ENCODE measurements around the gene CPED1. TPM values are rescaled to one million over a fixed set of nuclear protein-coding genes. Genes with fewer than 3 reads are reported as not detected.

Gene CPED1
- polyA plus RNA-seq, 1 donor from 2014 or later, result not detected

- H2AFZ ChIP-seq (ENCODE audit: low read depth, low read length), result no peak overlapping the region
Measured at GRCh38 chr7:121048195-121048594, 59.7 kb downstream of the CPED1 start.

GRCh38 chr7:121049028-121049791 is 60.7 kb downstream of the CPED1 start:
- Histone ChIP-seq H3F3A (ENCODE audit: insufficient read depth, low read length, poor library complexity, severe bottlenecking) (no peaks in the 10 kb centered on the region), H3K79me2 (replicated peaks; ENCODE audit: insufficient read depth, low read length) (no peaks in the 10 kb centered on the region), H3K27ac (ENCODE audit: low read length) (no peak overlapping the region), H2AFZ (ENCODE audit: low read depth, low read length) (no peak overlapping the region), H3K9me3 (ENCODE audit: low read length) (no peaks in the 10 kb centered on the region), H3K4me2 (ENCODE audit: low read length) (no peak overlapping the region), H3K27me3 (ENCODE audit: insufficient read depth, low read depth, low read length) (no peaks in the 10 kb centered on the region), H3K9ac (ENCODE audit: low read length) (no peak overlapping the region), H3K9me2 (ENCODE audit: insufficient read depth, low read length) (no peaks in the 10 kb centered on the region), H4K20me1 (ENCODE audit: insufficient read depth) (no peaks in the 10 kb centered on the region), H3K36me3 (ENCODE audit: insufficient read depth, low read length) (no peaks in the 10 kb centered on the region), H3K4me3 (ENCODE audit: low read length) (no peak overlapping the region)
- TF ChIP-seq CTCF (IDR thresholded peaks at IDR 0.05; ENCODE audit: poor library complexity, severe bottlenecking), result no peak
- TF ChIP-seq RAD21 (conservative IDR thresholded peaks at IDR 0.05), result no peak
- no peak for TF ChIP-seq EZH2 (IDR thresholded peaks at IDR 0.05; ENCODE audit: borderline replicate concordance, insufficient read depth, low read length, poor library complexity, severe bottlenecking)
- no peak for TF ChIP-seq SMC3 (conservative IDR thresholded peaks at IDR 0.05; ENCODE audit: poor library complexity)
- no peak for TF ChIP-seq POLR2AphosphoS5 (IDR thresholded peaks at IDR 0.05)
- no peak for TF ChIP-seq EP300 (conservative IDR thresholded peaks at IDR 0.05; ENCODE audit: poor library complexity, severe bottlenecking)
- TF ChIP-seq TAF1 (IDR thresholded peaks at IDR 0.05; ENCODE audit: low read depth), result no peak
- no peak for TF ChIP-seq MXI1 (conservative IDR thresholded peaks at IDR 0.05; ENCODE audit: poor library complexity, severe bottlenecking)
- no peak for TF ChIP-seq REST (IDR thresholded peaks at IDR 0.05; ENCODE audit: borderline replicate concordance)

More at GRCh38 chr7:121048195-121048594, 59.7 kb downstream of the CPED1 start:
- no peak overlapping the region for H3K4me2 ChIP-seq (ENCODE audit: low read length)
- no peak overlapping the region for H3K27ac ChIP-seq (ENCODE audit: low read length)
- no peaks in the 10 kb centered on the region for H3K9me2 ChIP-seq (ENCODE audit: insufficient read depth, low read length)
- H3K9ac ChIP-seq (ENCODE audit: low read length), result no peak overlapping the region
- no peaks in the 10 kb centered on the region for H3K79me2 ChIP-seq (replicated peaks; ENCODE audit: insufficient read depth, low read length)
- TF ChIP-seq MXI1 (conservative IDR thresholded peaks at IDR 0.05; ENCODE audit: poor library complexity, severe bottlenecking) (no peak), SMC3 (conservative IDR thresholded peaks at IDR 0.05; ENCODE audit: poor library complexity) (no peak), EP300 (conservative IDR thresholded peaks at IDR 0.05; ENCODE audit: poor library complexity, severe bottlenecking) (no peak), RAD21 (conservative IDR thresholded peaks at IDR 0.05) (no peak), REST (IDR thresholded peaks at IDR 0.05; ENCODE audit: borderline replicate concordance) (no peak)
- no peaks in the 10 kb centered on the region for H3K9me3 ChIP-seq (ENCODE audit: low read length)
- no peaks in the 10 kb centered on the region for H4K20me1 ChIP-seq (ENCODE audit: insufficient read depth)
- H3F3A ChIP-seq (ENCODE audit: insufficient read depth, low read length, poor library complexity, severe bottlenecking), result no peaks in the 10 kb centered on the region
- H3K36me3 ChIP-seq (ENCODE audit: insufficient read depth, low read length), result no peaks in the 10 kb centered on the region
- H3K4me3 ChIP-seq (ENCODE audit: low read length), result no peak overlapping the region
- H3K27me3 ChIP-seq (ENCODE audit: insufficient read depth, low read depth, low read length), result no peaks in the 10 kb centered on the region
